ENCODE results near the gene TRPM3.

GRCh38 chr9:70994582-70994981 lies 126.8 kb downstream of the TRPM3 start:
- TF ChIP-seq, protein P1, sequence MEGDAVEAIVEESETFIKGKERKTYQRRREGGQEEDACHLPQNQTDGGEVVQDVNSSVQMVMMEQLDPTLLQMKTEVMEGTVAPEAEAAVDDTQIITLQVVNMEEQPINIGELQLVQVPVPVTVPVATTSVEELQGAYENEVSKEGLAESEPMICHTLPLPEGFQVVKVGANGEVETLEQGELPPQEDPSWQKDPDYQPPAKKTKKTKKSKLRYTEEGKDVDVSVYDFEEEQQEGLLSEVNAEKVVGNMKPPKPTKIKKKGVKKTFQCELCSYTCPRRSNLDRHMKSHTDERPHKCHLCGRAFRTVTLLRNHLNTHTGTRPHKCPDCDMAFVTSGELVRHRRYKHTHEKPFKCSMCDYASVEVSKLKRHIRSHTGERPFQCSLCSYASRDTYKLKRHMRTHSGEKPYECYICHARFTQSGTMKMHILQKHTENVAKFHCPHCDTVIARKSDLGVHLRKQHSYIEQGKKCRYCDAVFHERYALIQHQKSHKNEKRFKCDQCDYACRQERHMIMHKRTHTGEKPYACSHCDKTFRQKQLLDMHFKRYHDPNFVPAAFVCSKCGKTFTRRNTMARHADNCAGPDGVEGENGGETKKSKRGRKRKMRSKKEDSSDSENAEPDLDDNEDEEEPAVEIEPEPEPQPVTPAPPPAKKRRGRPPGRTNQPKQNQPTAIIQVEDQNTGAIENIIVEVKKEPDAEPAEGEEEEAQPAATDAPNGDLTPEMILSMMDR (IDR thresholded peaks at IDR 0.05): no peak
- TF ChIP-seq, protein P2, sequence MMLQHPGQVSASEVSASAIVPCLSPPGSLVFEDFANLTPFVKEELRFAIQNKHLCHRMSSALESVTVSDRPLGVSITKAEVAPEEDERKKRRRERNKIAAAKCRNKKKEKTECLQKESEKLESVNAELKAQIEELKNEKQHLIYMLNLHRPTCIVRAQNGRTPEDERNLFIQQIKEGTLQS (CRISPR knock-in tag; conservative IDR thresholded peaks at IDR 0.05): no peak
- TF ChIP-seq ETV6 (CRISPR knock-in tag; IDR thresholded peaks at IDR 0.05) (no peak), RORB (CRISPR knock-in tag; IDR thresholded peaks at IDR 0.05) (no peak), USF2 (CRISPR knock-in tag; IDR thresholded peaks at IDR 0.05) (no peak), ESRRA (CRISPR knock-in tag; IDR thresholded peaks at IDR 0.05; ENCODE audit: borderline replicate concordance) (no peak), FOXJ3 (CRISPR knock-in tag; IDR thresholded peaks at IDR 0.05; ENCODE audit: borderline replicate concordance) (no peak), NR2C2 (CRISPR knock-in tag; IDR thresholded peaks at IDR 0.05) (no peak)
- TF ChIP-seq, protein P3, sequence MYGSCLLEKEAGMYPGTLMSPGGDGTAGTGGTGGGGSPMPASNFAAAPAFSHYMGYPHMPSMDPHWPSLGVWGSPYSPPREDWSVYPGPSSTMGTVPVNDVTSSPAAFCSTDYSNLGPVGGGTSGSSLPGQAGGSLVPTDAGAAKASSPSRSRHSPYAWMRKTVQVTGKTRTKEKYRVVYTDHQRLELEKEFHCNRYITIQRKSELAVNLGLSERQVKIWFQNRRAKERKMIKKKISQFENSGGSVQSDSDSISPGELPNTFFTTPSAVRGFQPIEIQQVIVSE (CRISPR knock-in tag; IDR thresholded peaks at IDR 0.05; ENCODE audit: borderline replicate concordance): no peak
- TF ChIP-seq, protein P4, sequence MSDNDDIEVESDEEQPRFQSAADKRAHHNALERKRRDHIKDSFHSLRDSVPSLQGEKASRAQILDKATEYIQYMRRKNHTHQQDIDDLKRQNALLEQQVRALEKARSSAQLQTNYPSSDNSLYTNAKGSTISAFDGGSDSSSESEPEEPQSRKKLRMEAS (CRISPR knock-in tag; IDR thresholded peaks at IDR 0.05): no peak

Data from WTC11 (cell line).